Lung (tissue), 12 donors: ENCODE results near the gene KRTAP10-5. TPM values are rescaled to one million over a fixed set of nuclear protein-coding genes. Genes with fewer than 3 reads are reported as not detected.
A peak's percentile ranks its signal among the peaks of the same experiment; 100 is the strongest.

Experiments
- ATAC-seq: fragments of 200-7000 bp; cut with Tn5 transposase; one replicate; pipeline ENCODE4 v1.9.1; 2020; ENCODE audit warnings: moderate number of reproducible peaks; ENCODE audit not compliant: insufficient read depth, low FRiP score
- DNase-seq, 3 donors: peaks; one replicate each; pipeline ENCODE4 v3.0.0-alpha.2; 2013 to 2017
- H3K27ac ChIP-seq, 2 donors: one replicate each; pipeline ENCODE4 v1.5.1; 2013; ENCODE audit warnings: mild to moderate bottlenecking in 2 of 2, moderate library complexity in 2 of 2, control low read depth in 1 of 2, inconsistent platforms in 1 of 2, low read depth in 1 of 2, low read length in 1 of 2
- H3K27me3 ChIP-seq, 3 donors: one replicate each; pipeline ENCODE4 v1.5.1; 2013; ENCODE audit warnings: low read length in 2 of 3; ENCODE audit not compliant: control insufficient read depth in 3 of 3, insufficient read depth in 3 of 3
- H3K36me3 ChIP-seq, 4 donors: one replicate each; pipeline ENCODE4 v1.5.1; 2013; ENCODE audit warnings: low read length in 4 of 4, mild to moderate bottlenecking in 1 of 4, moderate library complexity in 1 of 4; ENCODE audit not compliant: control insufficient read depth in 4 of 4, insufficient read depth in 4 of 4
- H3K4me1 ChIP-seq, 5 donors: one replicate each; pipeline ENCODE4 v1.5.1; 2013; ENCODE audit warnings: low read length in 5 of 5, mild to moderate bottlenecking in 2 of 5, moderate library complexity in 1 of 5; ENCODE audit not compliant: control insufficient read depth in 5 of 5, insufficient read depth in 5 of 5
- H3K4me3 ChIP-seq: one replicate; pipeline ENCODE4 v1.5.1; 2013; ENCODE audit warnings: mild to moderate bottlenecking, control low read depth, moderate library complexity
- H3K9ac ChIP-seq, 2 donors: one replicate each; pipeline ENCODE4 v1.5.1; 2013; ENCODE audit warnings: low read length in 2 of 2, control low read depth in 1 of 2; ENCODE audit not compliant: insufficient read depth in 1 of 2
- H3K9me3 ChIP-seq, 4 donors: one replicate each; pipeline ENCODE4 v1.5.1; 2013; ENCODE audit warnings: low read length in 3 of 4, mild to moderate bottlenecking in 1 of 4, moderate library complexity in 1 of 4; ENCODE audit not compliant: control insufficient read depth in 4 of 4, insufficient read depth in 3 of 4
- CTCF ChIP-seq: IDR thresholded peaks from 2 replicates; pipeline ENCODE4 v1.5.1; 2012; ENCODE audit warnings: mild to moderate bottlenecking; ENCODE audit errors: control extremely low read depth, extremely low read depth
- WGBS, 2 donors: extraction: QIAGEN DNeasy Blood & Tissue Kit; methylation state at CpG; one replicate each; pipeline ENCODE4 v1.1.7; 2013; 5-methylcytosine and 5-hydroxymethylcytosine counted together
- polyA plus RNA-seq, 2 donors: library from polyadenylated mRNA; stranded (reverse); fragments of 200-250 nt; gene quantifications; one replicate each; pipeline ENCODE4 v1.2.1, GENCODE V29; 2013
- total RNA-seq, 2 donors: library from RNA; depleted of rRNA in 1 of 2; stranded (reverse); fragments of >200 nt in 1 of 2; gene quantifications; one replicate each; pipeline ENCODE4 v1.2.1, GENCODE V29; 2014 to 2021
- donor health status: control.
- donor health status: control.
- donor health status: Bipolar disorder and iron deficiency.
- donor health status: healthy.
- donor health status: DM: yes; HTN: yes; CAD: no.

The KRTAP10-5 gene
- total and polyA plus RNA-seq, 4 donors: not detected

- ATAC-seq (no peak), DNase-seq (peak in 1 of 3 donors; percentile 2)
- 88 to 91% methylated on average over 23 of the region's 23 CpGs for WGBS, 2 donors
- peaks cover 0 to 4% (median 0%) of the 10 kb centered on the region in 4 donors for H3K9me3 ChIP-seq
- H3K36me3 ChIP-seq: no peaks in the 10 kb centered on the region
- no peak overlapping the region for H3K27ac ChIP-seq
- H3K9ac ChIP-seq: no peak overlapping the region
- no peaks in the 10 kb centered on the region for H3K27me3 ChIP-seq
- TF ChIP-seq CTCF: no peak
- H3K4me3 ChIP-seq: no peak overlapping the region
- H3K4me1 ChIP-seq: no peaks in the 10 kb centered on the region
Observed at GRCh38 chr21:44530903-44531605, 49.4 kb downstream of the KRTAP10-5 start.

- DNase-seq (peak in 1 of 3 donors; percentile 2), ATAC-seq (no peak)
- Histone ChIP-seq H3K27me3 (no peaks in the 10 kb centered on the region), H3K4me1 (no peaks in the 10 kb centered on the region), H3K9ac (no peak overlapping the region), H3K4me3 (no peak overlapping the region), H3K27ac (no peak overlapping the region), H3K36me3 (no peaks in the 10 kb centered on the region), H3K9me3 (peaks cover 0 to 4% (median 0%) of the 10 kb centered on the region in 4 donors)
- WGBS, 2 donors: 83 to 92% methylated on average over 7 of the region's 7 CpGs
- no peak for TF ChIP-seq CTCF
Observed at GRCh38 chr21:44530221-44530902, 50.0 kb downstream of the KRTAP10-5 start.

GRCh38 chr21:44529503-44530125 is 50.8 kb downstream of the KRTAP10-5 start:
- H3K27ac ChIP-seq: no peak overlapping the region
- no peaks in the 10 kb centered on the region for H3K36me3 ChIP-seq
- H3K9ac ChIP-seq: no peak overlapping the region
- no peak for ATAC-seq
- H3K27me3 ChIP-seq: no peaks in the 10 kb centered on the region
- TF ChIP-seq CTCF: no peak
- DNase-seq: peak in 1 of 3 donors; percentile 4
- H3K9me3 ChIP-seq: peaks cover 0 to 4% (median 0%) of the 10 kb centered on the region in 4 donors
- WGBS, 2 donors: 79 to 89% methylated on average over 23 of the region's 23 CpGs
- H3K4me1 ChIP-seq: no peaks in the 10 kb centered on the region
- no peak overlapping the region for H3K4me3 ChIP-seq

Other genes starting within 250 kb of the KRTAP10-5 start
- gene CFAP410, start 241.2 kb downstream of the KRTAP10-5 start, total RNA-seq: 10 to 100 TPM; 24.3 to 45.3 TPM
- gene CFAP410, start 241.2 kb downstream of the KRTAP10-5 start, polyA plus RNA-seq: 10 to 100 TPM; 33.7 to 72.7 TPM
- gene TRPM2, start 227.0 kb downstream of the KRTAP10-5 start, total RNA-seq: 10 to 100 TPM in 1 of 2 donors, 1 to 10 TPM in 1; 5.9 to 13.1 TPM
- gene TRPM2, start 227.0 kb downstream of the KRTAP10-5 start, polyA plus RNA-seq: 10 to 100 TPM in 1 of 2 donors, 1 to 10 TPM in 1; 7.4 to 26.2 TPM
- gene LRRC3, start 125.1 kb downstream of the KRTAP10-5 start, total RNA-seq: 1 to 10 TPM; 2.8 to 3.6 TPM
- 1 to 10 TPM; 1.4 to 2.0 TPM for gene LRRC3, start 125.1 kb downstream of the KRTAP10-5 start, polyA plus RNA-seq
- not detected for gene KRTAP10-1, start 40.4 kb downstream of the KRTAP10-5 start, total RNA-seq
- not detected for gene KRTAP10-1, start 40.4 kb downstream of the KRTAP10-5 start, polyA plus RNA-seq
- gene KRTAP10-2, start 29.1 kb downstream of the KRTAP10-5 start, total RNA-seq: not detected
- gene KRTAP10-2, start 29.1 kb downstream of the KRTAP10-5 start, polyA plus RNA-seq: not detected
- not detected for gene KRTAP10-3, start 21.8 kb downstream of the KRTAP10-5 start, total RNA-seq
- gene KRTAP10-3, start 21.8 kb downstream of the KRTAP10-5 start, polyA plus RNA-seq: not detected
- not detected for gene KRTAP10-4, start 6.9 kb downstream of the KRTAP10-5 start, total RNA-seq
- gene KRTAP10-4, start 6.9 kb downstream of the KRTAP10-5 start, polyA plus RNA-seq: not detected
- not detected for gene KRTAP10-6, start 11.9 kb upstream of the KRTAP10-5 start, total RNA-seq
- not detected for gene KRTAP10-6, start 11.9 kb upstream of the KRTAP10-5 start, polyA plus RNA-seq
- gene KRTAP10-7, start 20.0 kb upstream of the KRTAP10-5 start, total RNA-seq: not detected
- not detected for gene KRTAP10-7, start 20.0 kb upstream of the KRTAP10-5 start, polyA plus RNA-seq
- not detected for gene KRTAP10-8, start 31.5 kb upstream of the KRTAP10-5 start, total RNA-seq
- gene KRTAP10-8, start 31.5 kb upstream of the KRTAP10-5 start, polyA plus RNA-seq: not detected
- gene KRTAP10-9, start 46.5 kb upstream of the KRTAP10-5 start, total RNA-seq: not detected
- gene KRTAP10-9, start 46.5 kb upstream of the KRTAP10-5 start, polyA plus RNA-seq: not detected
- not detected for gene KRTAP10-10, start 56.8 kb upstream of the KRTAP10-5 start, total RNA-seq
- not detected for gene KRTAP10-10, start 56.8 kb upstream of the KRTAP10-5 start, polyA plus RNA-seq
- gene KRTAP10-11, start 65.8 kb upstream of the KRTAP10-5 start, total RNA-seq: not detected
- gene KRTAP10-11, start 65.8 kb upstream of the KRTAP10-5 start, polyA plus RNA-seq: not detected
- gene KRTAP12-4, start 74.1 kb upstream of the KRTAP10-5 start, total RNA-seq: not detected
- not detected for gene KRTAP12-4, start 74.1 kb upstream of the KRTAP10-5 start, polyA plus RNA-seq
- not detected for gene KRTAP12-3, start 77.3 kb upstream of the KRTAP10-5 start, total RNA-seq
- not detected for gene KRTAP12-3, start 77.3 kb upstream of the KRTAP10-5 start, polyA plus RNA-seq
- not detected for gene KRTAP12-2, start 86.3 kb upstream of the KRTAP10-5 start, total RNA-seq
- gene KRTAP12-2, start 86.3 kb upstream of the KRTAP10-5 start, polyA plus RNA-seq: not detected
- not detected for gene KRTAP12-1, start 101.6 kb upstream of the KRTAP10-5 start, total RNA-seq
- gene KRTAP12-1, start 101.6 kb upstream of the KRTAP10-5 start, polyA plus RNA-seq: not detected
- not detected for gene KRTAP10-12, start 116.6 kb upstream of the KRTAP10-5 start, total RNA-seq
- not detected for gene KRTAP10-12, start 116.6 kb upstream of the KRTAP10-5 start, polyA plus RNA-seq
- 1 to 10 TPM in 1 of 2 donors, under 1 TPM in 1; 0.43 to 2.1 TPM for gene TSPEAR, start 131.0 kb upstream of the KRTAP10-5 start, total RNA-seq
- gene TSPEAR, start 131.0 kb upstream of the KRTAP10-5 start, polyA plus RNA-seq: under 1 TPM; 0.02 to 0.12 TPM
- 10 to 100 TPM; 87.0 to 93.2 TPM for gene UBE2G2, start 221.2 kb upstream of the KRTAP10-5 start, total RNA-seq
- gene UBE2G2, start 221.2 kb upstream of the KRTAP10-5 start, polyA plus RNA-seq: 10 to 100 TPM; 35.6 to 48.0 TPM
- gene SUMO3, start 237.5 kb upstream of the KRTAP10-5 start, total RNA-seq: 10 to 100 TPM; 45.5 to 86.5 TPM
- gene SUMO3, start 237.5 kb upstream of the KRTAP10-5 start, polyA plus RNA-seq: 10 to 100 TPM; 40.4 to 96.4 TPM